NCI-H748 treated with DMSO at 0.1 percent for 48 hours (cell line): ENCODE results near the gene TTLL10.

Experiments
- DNase-seq: peaks from one replicate; lab custom pipeline; 2025; lab: John Stamatoyannopoulos, UW

Gene TTLL10

DNA sequence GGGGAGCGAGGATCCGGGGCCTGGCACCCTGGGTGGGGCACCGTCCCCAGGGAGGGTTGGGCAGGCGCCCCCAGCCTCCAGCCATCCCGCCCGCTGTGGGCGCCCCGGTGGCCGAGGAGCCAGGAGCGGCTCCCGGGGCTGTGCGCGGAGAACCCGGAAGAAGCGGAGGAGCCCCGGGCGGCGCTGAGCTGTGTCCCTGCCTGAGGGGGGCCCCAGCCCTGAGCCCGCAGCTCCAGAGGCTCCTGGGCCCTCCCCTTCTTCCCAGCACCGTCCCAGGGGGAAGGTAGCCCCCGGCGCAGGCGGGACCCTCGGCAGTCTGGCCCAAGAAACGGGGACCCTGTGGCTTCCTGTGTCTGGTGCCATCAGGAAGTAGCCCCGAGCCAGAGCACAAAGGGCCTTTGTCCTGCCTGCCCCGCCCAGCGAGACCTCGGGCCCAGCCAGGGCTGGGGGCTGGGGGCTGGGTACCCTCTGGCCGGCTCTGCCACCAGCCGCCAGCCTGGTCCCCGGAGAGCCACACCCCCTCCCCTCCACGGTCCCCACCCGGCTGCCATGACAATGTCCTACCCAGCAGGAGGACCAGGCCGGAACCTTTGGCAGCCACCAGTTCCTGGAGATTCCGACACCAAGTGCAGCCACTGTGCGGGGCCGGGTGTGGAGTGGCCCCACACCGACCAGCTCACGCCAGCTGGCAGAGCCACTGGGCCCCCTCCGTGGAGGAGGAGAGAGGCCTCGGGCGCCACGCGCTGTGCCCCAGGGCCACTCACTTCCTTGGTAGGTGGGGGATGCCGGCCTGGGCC is 15.6 kb upstream of the TTLL10 start:
- DNase-seq = no peak

DNA sequence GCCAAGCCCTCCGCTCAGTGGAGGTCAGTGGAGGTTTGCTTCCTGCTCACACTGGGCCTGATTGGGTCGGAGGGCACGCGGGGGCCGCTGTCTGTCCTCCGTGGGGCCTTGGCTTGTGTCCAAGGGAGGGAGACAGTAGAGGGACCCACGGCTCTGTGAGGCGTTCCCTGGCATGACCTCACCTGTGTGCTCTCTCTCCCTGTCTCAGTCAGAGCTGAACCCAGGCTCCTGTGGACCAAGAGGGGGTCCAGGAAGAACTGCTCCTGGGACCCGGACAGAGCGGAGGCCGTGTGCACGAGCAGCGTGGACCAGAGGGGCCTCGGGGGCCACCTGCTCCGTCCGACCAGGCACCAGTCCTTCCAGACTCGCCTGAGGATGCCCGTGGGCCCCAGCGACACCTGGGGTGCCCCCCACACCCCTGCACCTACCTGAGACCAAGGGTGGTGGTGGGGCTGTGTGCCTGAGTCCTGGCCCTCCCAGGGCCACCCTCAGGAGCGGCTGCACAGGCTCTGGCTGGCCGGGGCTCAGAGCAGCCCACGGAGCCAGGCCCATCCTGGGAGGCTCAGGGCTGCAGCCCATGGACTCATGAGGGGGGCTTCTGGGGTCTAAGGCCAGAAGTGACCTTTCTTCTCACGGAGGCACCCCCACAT is 13.3 kb upstream of the TTLL10 start:
- no peak for DNase-seq

DNA sequence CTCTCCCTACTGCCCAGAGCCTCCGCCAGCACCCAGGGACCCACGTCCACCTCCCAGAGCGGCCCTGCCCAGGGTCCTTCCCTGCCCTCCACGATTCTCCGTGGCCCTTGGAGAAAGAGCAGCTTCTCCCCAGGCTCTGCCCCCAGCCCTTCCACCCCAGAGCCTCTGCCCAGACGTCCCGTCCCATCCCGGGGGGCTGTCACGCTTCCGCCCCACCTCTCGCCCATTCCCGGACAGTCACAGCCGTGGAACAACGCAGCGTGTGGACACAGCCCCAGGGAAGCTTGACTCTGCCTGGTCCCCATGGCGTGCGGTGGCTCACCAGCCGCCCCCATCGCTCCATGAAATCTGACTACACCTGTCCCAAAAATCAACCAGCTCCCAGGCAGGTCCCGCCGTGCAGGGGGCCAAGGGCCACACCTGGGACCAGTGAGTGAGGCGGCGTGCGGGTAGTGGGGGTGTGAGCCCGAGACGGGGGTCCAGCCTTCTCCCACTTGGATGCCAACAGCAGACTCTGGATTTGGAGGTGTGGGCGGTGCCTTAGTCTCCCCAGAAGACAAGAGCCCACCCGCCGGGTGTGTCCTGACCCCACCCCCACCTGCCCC is 12.5 kb upstream of the TTLL10 start:
- DNase-seq = no peak

DNA sequence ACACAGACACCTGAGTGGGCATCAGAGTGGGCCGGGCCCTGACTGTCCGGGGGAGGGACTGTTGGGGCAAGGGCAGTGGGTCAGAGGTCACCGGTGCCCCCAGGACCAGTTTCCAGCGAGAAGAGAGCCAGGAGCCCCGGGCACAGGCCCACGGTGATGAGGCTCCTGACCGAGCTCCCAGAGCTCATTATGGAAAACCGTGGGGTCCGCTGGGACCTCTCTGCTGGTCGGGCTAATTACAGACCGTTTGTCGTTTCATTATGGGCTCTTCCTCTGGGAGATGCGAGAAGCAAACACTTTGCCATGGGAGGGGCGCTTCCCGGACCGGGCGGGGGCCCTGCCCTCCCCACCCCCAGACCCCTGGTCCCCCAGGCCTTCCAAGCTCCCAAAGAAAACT is 12.0 kb upstream of the TTLL10 start:
- no peak for DNase-seq

DNA sequence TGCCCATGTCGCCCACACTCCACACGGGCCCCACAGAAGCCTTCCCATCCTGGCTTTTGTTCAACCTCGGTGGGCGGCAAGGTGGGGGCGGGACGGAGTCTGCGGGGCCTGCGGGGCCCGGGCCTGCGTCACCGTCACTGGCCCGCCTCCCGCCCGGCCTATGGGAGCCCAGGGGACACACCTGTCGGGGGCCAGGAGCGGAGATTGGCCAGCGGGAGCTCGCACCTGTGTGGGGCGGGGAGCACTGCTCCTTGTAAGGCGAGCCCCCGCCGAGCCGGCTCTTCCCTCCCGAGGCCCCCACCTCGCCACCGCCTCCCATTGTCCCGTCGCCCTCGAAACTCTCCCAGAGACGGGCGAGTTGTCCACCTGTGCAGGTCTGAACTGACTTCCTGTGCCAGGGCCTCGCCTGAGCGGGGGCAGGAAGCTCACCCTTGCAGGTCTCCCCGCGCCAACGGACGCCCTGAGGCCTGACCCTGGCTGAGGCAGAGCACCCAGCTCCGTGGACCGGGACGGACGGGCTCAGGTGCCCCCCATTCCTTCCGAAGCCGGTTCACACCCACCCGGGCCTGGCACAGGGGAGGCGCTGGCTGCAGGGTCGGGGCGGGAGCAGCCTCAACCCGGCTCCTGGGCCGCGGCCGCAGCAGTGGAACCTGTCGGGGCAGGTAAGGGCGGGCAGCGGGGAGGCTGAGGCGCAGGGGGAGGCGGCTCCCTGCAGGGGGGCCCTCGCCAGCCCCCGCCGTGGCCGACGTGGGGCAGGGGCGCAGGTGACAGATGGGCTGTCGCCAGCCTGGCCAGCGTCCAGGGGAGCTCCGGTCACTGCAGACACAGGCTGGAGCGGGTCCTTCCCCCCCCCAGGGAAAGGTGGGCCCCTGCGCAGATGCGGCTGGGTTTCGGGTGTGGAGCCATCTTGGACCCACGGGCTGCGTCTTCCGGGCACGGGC is 10.8 kb upstream of the TTLL10 start:
- DNase-seq = peak; percentile 80

DNA sequence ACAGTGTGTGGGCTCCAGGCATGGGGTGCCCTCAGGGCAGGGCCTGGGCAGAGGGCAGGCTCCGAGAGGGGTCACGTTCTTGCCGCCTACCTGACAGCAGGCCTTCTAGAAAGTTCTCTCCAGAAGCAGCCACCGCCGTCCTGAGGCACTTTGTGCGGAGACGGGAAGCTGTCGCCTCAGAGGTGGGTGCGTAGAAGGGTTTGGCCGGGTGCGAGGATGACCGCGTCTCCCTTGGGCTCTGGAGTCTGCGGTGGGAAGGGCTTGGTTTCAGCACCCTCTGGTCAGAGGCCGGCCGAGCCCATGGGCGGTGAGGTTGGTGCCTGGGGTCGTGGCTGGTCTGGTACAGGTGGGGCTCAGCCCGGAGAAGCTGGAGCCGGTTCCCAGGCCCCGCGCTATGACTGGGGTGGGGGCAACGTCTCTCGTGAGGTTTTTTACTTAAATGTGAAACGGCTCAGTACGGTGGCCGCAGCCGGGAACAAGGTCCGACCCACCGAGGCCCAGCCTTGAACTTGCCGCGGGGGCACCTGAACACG is 10.1 kb upstream of the TTLL10 start:
- DNase-seq = no peak

DNA sequence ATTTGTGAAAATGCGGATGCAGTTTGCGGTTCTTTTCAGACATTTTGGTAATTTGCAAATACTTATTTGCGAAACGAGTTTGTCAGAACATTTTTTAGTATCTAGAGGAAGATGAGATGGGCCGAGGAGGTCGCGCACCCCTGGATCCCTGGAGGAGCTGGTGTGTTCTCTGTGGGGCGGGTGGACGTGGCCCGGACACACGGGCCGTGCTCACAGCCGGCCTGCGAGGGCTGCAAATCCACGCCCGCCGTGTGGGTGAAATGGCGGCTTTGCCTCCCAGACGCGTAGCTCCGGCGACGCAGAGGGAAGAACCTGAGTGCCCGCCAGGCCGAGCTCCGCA is 9.3 kb upstream of the TTLL10 start:
- no peak for DNase-seq

DNA sequence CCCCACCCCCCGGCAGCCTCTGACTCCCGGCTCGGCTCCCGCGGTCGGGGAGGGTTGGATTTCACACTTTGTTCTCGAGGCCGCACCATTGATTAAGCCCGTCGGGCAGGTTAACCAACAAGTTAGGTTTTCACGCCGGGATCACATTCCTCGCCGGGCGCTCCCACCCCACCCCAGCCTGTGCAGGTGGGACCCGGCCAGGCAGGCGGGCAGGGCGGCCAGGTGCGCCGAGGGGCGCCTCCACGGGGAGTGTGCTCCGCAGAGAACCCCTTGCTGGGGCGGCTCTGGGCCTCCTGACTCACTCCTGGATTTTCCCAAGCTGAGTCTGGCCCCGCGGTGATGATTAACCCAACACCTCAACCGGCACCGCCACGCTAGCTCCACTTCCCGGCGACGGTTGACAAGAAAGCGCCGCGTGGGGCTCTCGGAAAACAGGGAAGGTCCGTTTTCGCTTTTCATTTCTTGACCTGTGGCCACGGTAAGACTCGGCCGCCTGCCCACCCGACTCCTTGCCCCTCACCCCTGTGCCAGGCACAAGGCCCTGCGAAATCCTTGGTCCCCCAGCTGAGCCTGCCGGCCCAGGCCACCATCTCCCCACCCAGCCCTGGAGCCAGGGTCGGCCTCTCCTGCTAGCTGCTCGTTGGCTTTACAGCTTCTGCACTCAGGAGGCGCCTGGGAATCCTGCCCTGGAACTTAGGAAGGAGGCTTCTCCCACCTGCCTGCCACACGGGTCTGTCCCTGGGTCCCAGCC is 8.8 kb upstream of the TTLL10 start:
- DNase-seq = no peak

DNA sequence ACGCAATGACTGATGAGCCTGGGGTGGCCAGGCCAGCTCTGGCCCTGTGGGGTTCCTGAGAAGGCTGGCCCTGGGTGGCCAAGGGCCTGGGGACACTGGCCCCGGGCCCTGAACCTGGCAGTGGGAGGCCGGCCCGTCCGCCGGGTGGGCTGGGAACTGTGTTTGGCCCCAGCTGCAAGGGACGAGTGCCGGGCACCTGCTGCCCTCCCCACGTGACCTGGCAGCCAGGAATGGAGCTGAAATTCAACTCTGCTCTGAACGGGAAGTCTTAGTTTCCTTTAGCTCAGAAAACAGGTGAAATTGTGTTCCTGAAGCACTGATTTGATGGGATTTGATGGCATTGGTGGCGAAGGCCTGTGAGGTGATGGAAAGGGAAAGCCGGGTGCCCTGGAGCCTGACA is 8.2 kb upstream of the TTLL10 start:
- DNase-seq = no peak

DNA sequence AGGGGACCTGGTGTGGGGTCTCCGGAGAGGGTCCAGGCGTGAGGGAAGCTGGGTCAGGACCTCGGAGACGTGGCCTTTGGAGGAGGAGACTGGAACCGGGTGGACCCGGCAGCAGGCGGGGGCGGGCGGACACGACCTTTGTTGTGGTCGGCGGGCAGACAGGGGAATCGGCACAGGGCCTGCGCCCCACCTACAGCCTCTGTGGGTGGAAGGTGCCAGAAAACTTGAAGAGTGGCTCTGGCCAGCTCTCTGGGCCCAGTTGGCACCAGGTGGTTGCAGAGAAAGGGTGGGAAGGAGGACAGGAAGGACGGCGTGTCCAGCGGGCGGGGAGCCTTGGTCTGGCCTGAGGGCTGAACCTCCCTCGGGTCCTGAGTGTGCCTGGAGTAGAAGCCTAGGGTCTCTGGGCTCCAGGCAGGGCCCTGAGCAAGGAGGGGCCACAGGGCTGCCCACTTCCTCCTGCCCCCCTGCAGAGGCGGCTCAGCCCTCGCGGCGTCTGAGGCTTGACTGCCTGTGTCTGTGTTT is 7.7 kb upstream of the TTLL10 start:
- no peak for DNase-seq

DNA sequence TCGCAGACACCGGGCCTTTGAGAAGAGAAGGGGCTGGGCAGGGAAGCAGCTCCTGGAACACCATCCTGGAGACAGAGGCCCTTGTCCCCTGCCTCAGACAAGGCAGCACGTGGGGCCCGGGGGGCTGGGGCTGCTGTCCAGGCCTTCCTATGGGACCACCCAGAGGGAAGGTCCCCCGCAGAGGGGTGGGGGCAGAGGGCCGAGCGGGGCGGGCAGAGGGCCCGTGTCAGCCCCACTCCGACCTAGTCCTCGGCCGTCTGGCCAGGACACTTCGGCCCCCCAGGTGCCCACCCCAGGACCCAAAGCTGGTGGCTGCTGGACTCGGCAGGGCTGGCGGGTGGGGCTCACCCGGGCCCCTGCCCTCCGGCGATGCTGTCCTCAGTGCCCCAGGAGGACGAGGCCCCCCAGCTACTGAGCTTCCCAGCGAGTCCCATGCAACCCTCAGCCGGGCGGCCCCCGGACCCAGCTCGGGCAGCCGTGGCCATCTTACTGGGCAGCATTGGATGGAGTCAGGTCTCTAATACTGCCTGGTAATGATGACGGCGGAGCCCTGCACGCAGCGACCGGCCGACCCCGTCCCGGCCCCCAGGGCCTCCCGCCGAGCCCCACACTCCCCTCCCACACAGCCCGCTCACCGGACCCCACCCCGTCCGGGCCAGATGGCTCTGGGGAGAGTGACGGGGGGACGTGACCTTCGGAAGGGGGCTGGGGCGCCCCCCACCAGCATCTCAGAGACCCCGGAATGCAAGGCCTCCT is 6.9 kb upstream of the TTLL10 start:
- no peak for DNase-seq

DNA sequence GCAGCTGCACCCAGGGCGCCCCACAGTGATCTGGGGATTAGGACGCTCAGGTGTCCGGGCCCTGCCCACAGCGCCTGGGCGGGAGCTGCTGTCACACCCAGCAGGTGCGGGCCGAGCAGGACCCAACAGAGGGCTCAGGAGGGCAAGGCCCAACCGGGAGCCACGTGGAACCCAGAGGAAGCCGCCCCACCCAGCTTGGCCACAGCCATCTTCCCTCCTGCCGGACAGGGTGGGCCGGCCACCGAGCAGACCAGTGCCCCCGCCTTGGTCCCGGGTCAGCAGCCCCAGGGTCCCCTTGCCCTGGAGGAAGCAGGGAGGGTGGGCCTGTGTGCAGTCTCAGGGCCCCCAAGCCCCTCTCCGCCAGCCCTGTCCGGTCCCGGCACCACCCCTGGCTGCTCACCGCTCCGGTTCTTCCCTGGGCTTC is 6.3 kb upstream of the TTLL10 start:
- no peak for DNase-seq

DNA sequence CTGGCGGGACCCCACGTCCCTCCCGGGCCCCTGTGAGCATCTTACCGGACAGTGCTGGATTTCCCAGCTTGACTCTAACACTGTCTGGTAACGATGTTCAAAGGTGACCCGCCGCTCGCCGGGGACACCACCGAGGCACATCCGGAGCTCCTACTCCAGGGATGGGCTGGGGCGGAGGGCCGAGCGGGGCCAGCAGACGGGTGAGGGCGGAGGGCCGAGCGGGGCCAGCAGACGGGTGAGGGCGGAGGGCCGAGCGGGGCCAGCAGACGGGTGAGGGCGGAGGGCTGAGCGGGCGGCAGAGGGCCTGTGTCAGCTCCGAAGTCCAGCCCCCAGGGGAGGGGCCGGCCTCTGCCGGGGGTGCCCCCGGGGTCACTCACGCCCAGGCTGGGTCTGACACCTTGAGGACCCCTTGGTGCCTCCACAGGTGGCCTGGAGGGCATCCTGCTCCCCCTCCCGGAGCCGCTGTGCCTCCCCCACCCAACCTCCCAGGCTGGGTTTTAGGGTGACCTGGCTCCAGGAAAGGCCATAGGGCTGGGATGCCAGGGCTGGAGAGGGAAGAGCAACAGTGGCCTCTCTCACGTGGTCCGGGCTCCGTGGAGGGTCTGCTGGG is 5.7 kb upstream of the TTLL10 start:
- DNase-seq = no peak

DNA sequence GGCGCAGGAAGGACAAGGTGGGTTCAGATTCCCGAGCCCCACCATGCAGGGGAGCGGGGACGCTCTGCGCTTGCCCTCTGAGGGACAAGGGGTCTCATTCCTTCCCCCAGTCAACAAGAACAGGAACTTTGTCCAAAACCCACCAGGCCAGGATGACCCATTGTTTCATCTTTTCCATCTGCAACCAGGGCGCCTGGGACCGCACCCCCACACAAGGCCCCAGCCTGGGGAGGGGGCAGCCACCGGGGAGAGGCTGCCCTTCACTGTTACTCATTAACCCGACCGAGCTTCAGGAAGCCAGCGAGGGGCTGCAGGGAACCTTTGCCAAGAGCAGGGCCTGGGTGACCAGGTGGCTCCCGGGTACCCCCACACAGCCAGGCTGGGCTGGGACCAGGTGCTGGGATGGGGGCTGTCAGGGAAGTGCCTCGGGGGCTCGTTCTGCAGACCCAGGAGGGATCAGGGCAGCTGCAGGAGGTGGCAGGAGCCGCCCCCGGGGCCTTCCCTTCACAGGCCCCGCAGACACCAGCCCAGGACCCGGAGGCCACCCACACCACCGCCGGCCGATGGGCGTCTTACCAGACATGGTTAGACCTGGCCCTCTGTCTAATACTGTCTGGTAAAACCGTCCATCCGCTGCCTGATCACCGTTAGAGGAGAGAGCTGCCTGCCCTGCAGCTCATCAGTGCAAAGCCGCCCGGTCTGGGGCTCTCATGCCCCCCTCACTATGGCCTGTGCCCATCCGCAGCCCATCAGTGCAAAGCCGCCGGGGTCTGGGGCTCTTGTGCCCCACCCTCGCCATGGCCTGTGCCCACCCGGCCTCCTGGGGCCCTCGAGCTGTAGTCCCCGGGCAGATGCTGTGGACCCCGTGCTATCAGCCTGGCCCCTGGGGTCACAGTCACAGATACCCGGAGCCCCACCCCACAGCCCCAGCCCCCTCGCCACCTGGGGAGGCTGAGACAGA is 4.9 kb upstream of the TTLL10 start:
- no peak for DNase-seq

DNA sequence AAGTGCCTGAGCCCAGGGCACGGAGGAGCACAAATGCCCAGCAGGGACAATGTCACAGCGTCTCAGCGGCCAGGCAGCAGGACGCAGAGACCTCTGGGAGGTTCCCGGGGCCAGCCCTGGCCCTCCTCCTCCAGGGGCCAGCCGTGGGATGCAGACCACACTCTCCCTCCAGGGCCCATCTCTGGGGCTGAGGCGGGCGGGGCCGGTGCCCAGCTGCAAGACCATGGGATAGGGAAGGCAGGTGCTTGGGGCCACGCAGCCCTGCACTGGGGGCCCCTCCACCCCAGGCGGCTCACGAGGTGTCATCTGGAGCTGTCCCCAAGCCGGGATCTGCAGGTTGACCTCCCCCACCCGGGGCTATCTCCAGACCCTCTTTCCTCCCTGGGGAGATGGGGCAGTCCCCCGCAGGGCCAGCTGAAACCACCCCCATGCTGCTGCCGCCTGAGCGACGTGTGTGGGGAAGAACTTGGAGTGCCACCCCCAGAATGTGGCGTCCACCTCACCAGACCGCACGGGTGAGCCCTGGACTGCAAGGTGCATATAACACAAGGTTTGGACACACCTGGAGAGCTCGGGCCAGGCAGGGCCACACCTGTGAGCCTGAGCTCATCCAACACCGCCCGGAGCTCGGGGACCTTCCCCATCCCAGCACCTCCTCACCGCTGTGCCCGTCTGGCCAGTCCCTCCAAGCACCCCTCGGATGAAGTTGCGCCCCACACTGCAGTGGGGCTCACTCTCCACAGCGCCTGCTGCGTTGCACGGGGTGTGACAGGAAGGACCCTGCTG is 4.1 kb upstream of the TTLL10 start:
- DNase-seq = no peak

DNA sequence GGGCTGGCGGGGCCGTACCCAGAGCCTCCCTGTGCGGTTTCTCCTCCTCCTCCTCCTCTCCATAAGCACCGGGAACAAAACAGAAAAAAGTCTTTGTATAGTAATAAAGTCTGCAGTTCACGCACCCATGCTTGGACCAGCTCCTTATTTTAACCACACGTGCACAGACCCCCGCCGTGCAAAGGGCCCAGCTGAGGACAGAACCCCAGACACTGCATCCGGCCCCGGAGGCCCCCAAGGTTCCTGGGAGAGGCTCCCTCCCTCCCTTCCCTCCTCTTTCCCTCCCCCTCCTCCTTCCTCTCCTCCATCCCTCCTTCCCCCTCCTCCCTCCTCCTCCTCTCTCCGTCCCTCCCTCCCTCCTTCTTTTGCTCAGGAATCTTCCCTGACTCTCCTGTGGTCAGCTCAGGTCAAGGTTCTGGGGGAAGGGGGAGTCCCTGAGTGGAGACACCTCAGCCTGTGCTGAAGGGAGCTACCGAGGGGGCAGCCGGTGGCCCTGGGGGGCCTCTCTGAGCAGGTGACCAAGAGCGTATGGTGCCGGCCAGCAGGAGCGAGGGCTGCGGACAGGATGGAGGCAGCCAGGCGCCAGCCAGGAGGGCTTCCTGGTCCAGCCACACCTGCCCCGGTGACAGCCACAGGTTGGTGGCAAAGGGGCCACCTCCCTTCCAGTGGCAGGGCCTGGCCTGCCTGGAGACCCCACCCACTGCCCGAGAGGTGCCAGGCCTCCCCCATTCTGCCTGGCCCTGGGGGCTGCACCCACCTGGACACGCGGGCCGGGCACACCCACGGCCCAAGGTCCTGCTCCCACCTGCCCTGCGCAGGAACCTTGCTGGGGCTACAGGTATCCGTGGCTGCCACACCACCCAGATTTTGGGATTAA is 3.2 kb upstream of the TTLL10 start:
- DNase-seq = no peak

DNA sequence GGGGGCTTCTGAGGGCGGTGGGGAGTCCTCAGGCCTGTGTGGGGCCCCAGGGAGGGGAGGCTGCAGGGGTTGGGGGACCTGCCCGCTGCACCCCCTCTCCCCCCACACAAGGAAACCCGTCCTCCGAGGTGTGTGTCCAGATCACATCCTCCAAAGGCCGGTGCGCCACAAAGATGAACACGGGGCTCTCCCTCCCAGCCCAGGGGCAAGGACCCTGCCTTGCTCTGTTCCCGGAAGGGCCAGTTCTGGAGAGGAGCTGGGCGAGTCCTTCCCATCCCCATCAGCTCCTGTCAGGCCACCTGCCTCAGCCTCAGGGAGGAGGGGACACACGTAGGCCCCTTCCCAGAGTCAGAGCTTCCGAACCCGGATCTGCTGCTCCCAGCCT is 2.5 kb upstream of the TTLL10 start:
- no peak for DNase-seq
